SK-N-SH (cell line): ENCODE data around the gene HOXD13. TPM values are rescaled to one million over a fixed set of nuclear protein-coding genes. Genes with fewer than 3 reads are reported as not detected.

Experiments
- CTCF ChIA-PET: fragments of 300-600, 350-600 bp; formaldehyde crosslinking; extraction: SDS; loops from one replicate; lab custom pipeline; 2021; lab: Yijun Ruan, JAX
- POLR2A ChIA-PET: fragments of 350-600 bp; sonication (Branson Sonifier 250); formaldehyde crosslinking; extraction: SDS; loops from one replicate; lab custom pipeline; 2020; ENCODE audit warnings: antibody characterized with exemption, inconsistent platforms; lab: Yijun Ruan, JAX
- DNase-seq: peaks from one replicate; pipeline ENCODE4 v3.0.0; 2012
- H2AFZ ChIP-seq: fragments of 200-600 bp; sonication (generic); 2 replicates; pipeline ENCODE4 v1.8.1; 2016; ENCODE audit warnings: antibody characterized with exemption, mild to moderate bottlenecking, low read depth
- H3F3A ChIP-seq: fragments of 200-600 bp; sonication (generic); replicated peaks from 2 replicates; pipeline ENCODE3; 2016; ENCODE audit warnings: antibody characterized with exemption, mild to moderate bottlenecking; ENCODE audit not compliant: insufficient read depth
- H3K27ac ChIP-seq, 2 experiments: fragments of 200-500 bp in 1 of 2; fragments of 200-600 bp in 1 of 2; sonication (Bioruptor generic) in 1 of 2; sonication (generic), shearing (Covaris generic) in 1 of 2; 2 replicates each; pipeline versions ENCODE4 v1.5.1 to v1.6.1; 2014 to 2016; ENCODE audit warnings: low read depth in 2 of 2, inconsistent platforms in 1 of 2, low read length in 1 of 2, mild to moderate bottlenecking in 1 of 2, mixed read lengths in 1 of 2
- H3K27me3 ChIP-seq: fragments of 200-600 bp; sonication (generic), shearing (Covaris generic); 2 replicates; pipeline ENCODE4 v1.6.1; 2016; ENCODE audit warnings: mixed run types; ENCODE audit not compliant: insufficient read depth
- H3K36me3 ChIP-seq, 2 experiments: fragments of 200-500 bp in 1 of 2; fragments of 200-600 bp in 1 of 2; sonication (Bioruptor generic) in 1 of 2; sonication (generic) in 1 of 2; replicated peaks in 1 of 2; 2 replicates each; pipeline versions ENCODE3 to v1.5.1; 2014 to 2016; ENCODE audit warnings: low read length in 1 of 2, mild to moderate bottlenecking in 1 of 2; ENCODE audit not compliant: insufficient read depth in 2 of 2, control insufficient read depth in 1 of 2
- H3K4me1 ChIP-seq, 2 experiments: fragments of 200-500 bp in 1 of 2; fragments of 200-600 bp in 1 of 2; sonication (Bioruptor generic) in 1 of 2; sonication (generic), shearing (Covaris generic) in 1 of 2; 2 replicates each; pipeline versions ENCODE4 v1.5.1 to v1.6.1; 2014 to 2016; ENCODE audit warnings: low read depth in 1 of 2, low read length in 1 of 2, mixed run types in 1 of 2; ENCODE audit not compliant: insufficient read depth in 2 of 2, control insufficient read depth in 1 of 2
- H3K4me2 ChIP-seq: fragments of 200-600 bp; sonication (generic), shearing (Covaris generic); 2 replicates; pipeline ENCODE4 v1.6.1; 2017; ENCODE audit warnings: mixed run types
- H3K4me3 ChIP-seq, 2 experiments: fragments of 200-500 bp in 1 of 2; fragments of 200-600 bp in 1 of 2; sonication (Bioruptor generic) in 1 of 2; sonication (generic), shearing (Covaris generic) in 1 of 2; 2 replicates each; pipeline versions ENCODE4 v1.5.1 to v1.8.1; 2014 to 2016; ENCODE audit warnings: low read depth in 2 of 2, inconsistent platforms in 1 of 2, low read length in 1 of 2, mild to moderate bottlenecking in 1 of 2, mixed read lengths in 1 of 2, moderate library complexity in 1 of 2
- H3K79me2 ChIP-seq: fragments of 200-600 bp; sonication (generic); 2 replicates; pipeline ENCODE4 v1.8.1; 2017; ENCODE audit warnings: mild to moderate bottlenecking; ENCODE audit not compliant: insufficient read depth
- H3K9ac ChIP-seq: fragments of 200-600 bp; sonication (generic); 2 replicates; pipeline ENCODE4 v1.6.1; 2017; ENCODE audit warnings: mixed run types
- H3K9me2 ChIP-seq: fragments of 200-600 bp; sonication (generic); 2 replicates; pipeline ENCODE4 v1.6.1; 2017; ENCODE audit warnings: mixed run types
- H3K9me3 ChIP-seq: fragments of 200-600 bp; sonication (generic); 2 replicates; pipeline ENCODE4 v1.6.1; 2017; ENCODE audit warnings: mixed run types, mild to moderate bottlenecking, moderate library complexity
- H4K20me1 ChIP-seq: fragments of 200-600 bp; sonication (generic); 2 replicates; pipeline ENCODE4 v1.6.1; 2017; ENCODE audit warnings: mild to moderate bottlenecking, mixed run types; ENCODE audit not compliant: insufficient read depth
- ELF1 ChIP-seq: IDR thresholded peaks from 2 replicates; pipeline ENCODE4 v1.4.0; 2012
- EP300 ChIP-seq, 2 experiments: IDR thresholded peaks; 2 replicates each; pipeline versions ENCODE4 v1.4.0 to v1.6.1; 2012; ENCODE audit warnings: borderline replicate concordance in 1 of 2, low read depth in 1 of 2, low read length in 1 of 2
- EZH2phosphoT487 ChIP-seq: fragments of 200-600 bp; sonication (generic); IDR thresholded peaks from 2 replicates; pipeline ENCODE4 v1.6.1; 2017; ENCODE audit warnings: low read depth, mixed run types, mild to moderate bottlenecking, antibody characterized with exemption, moderate library complexity, borderline replicate concordance
- FOXM1 ChIP-seq: IDR thresholded peaks from 2 replicates; pipeline ENCODE4 v1.4.0; 2012; ENCODE audit warnings: low read depth, mild to moderate bottlenecking
- JUND ChIP-seq: IDR thresholded peaks from 2 replicates; pipeline ENCODE4 v1.4.0; 2012
- MEF2A ChIP-seq: IDR thresholded peaks from 2 replicates; pipeline ENCODE4 v1.4.0; 2012; ENCODE audit warnings: low read depth, borderline replicate concordance
- NFIC ChIP-seq: IDR thresholded peaks from 2 replicates; pipeline ENCODE4 v1.4.0; 2012; ENCODE audit warnings: borderline replicate concordance
- NRF1 ChIP-seq: IDR thresholded peaks from 2 replicates; pipeline ENCODE4 v1.6.1; 2012; ENCODE audit warnings: low read depth, mild to moderate bottlenecking, low read length
- RFX5 ChIP-seq: IDR thresholded peaks from 2 replicates; pipeline ENCODE4 v1.6.1; 2012; ENCODE audit warnings: mild to moderate bottlenecking, improper control_type of control experiment, low read length
- RXRA ChIP-seq: IDR thresholded peaks from 2 replicates; pipeline ENCODE4 v1.4.0; 2012; ENCODE audit warnings: low read depth, mild to moderate bottlenecking, borderline replicate concordance
- SIN3A ChIP-seq: IDR thresholded peaks from 2 replicates; pipeline ENCODE4 v1.6.1; 2012; ENCODE audit warnings: low read depth, mild to moderate bottlenecking, low read length, moderate library complexity, borderline replicate concordance
- TCF12 ChIP-seq: IDR thresholded peaks from 2 replicates; pipeline ENCODE4 v1.4.0; 2012
- TEAD4 ChIP-seq: IDR thresholded peaks from 2 replicates; pipeline ENCODE4 v1.4.0; 2012; ENCODE audit warnings: mild to moderate bottlenecking, borderline replicate concordance; ENCODE audit not compliant: insufficient read depth
- YY1 ChIP-seq: IDR thresholded peaks from 2 replicates; pipeline ENCODE4 v1.4.0; 2012; ENCODE audit warnings: low read depth, mild to moderate bottlenecking
- WGBS: methylation state at CpG from one replicate; pipeline ENCODE4 v1.1.6; 2017; ENCODE audit warnings: low lambda C conversion rate; 5-methylcytosine and 5-hydroxymethylcytosine counted together
- polyA plus RNA-seq, 3 experiments: library from polyadenylated mRNA; depleted of rRNA; stranded (reverse); fragments of >200 nt; gene quantifications; 2 replicates each; pipeline ENCODE4 v1.2.3, GENCODE V29; 2012
- TF ChIP-seq, protein P1 (sequence below): IDR thresholded peaks from 2 replicates; pipeline ENCODE4 v1.4.0; 2012; ENCODE audit warnings: low read depth, borderline replicate concordance
- TF ChIP-seq, protein P2 (sequence below): IDR thresholded peaks from 2 replicates; pipeline ENCODE4 v1.6.1; 2012; ENCODE audit warnings: mild to moderate bottlenecking, low read depth, low read length, moderate library complexity
- TF ChIP-seq, protein P3 (sequence below): IDR thresholded peaks from 2 replicates; pipeline ENCODE4 v1.4.0; 2012; ENCODE audit warnings: low read depth, borderline replicate concordance

Gene HOXD13
- polyA plus RNA-seq, 1 of the 3 experiments (the other 2 are of a cell fraction), result not detected

DNA sequence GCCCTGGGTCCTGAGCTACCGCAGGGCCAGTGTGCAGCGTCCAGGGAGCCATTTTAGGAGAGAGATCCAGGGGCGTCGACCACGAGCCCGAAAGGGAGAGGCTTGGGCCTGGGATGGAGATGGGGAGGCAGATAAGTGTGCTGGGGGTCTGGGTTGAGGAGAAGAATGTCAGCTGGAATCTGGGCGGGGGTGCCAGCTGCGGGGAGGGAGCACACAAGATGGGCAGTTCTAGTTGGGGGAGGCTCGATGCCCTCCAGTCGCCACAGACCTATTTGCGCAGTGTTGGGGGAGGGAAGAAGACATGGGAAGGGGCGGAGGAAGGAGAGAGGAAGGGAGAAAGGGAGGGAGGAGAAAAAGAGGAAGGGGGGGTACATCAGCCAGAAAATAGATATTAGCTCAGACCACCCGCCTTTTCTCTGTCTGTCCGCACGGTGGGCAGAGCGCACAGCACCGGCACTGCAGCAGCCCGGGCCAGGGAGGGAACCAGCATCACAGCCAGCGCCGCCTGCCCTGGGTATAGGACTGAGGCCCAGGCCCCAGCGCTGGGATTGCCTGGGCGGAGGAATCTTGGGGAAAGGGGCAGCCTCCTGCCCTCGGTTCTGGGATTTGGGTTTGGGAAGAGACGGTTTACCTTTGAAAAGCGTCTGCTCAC lies 12.7 kb downstream of the HOXD13 start:
- ChIA-PET POLR2A (no interaction called here), CTCF (interaction anchor here (0.8 to 17.7 kb wide), 14 partner anchors 9 to 1405 kb away, joined by 3 to 264 read pairs (median 4); partner anchors contain the start of genes HOXD10, HOXD12, HOXD13 and HOXD9)
- H3K36me3 ChIP-seq, result no peaks in the 10 kb centered on the region
- 45% methylated on average over 25 of the region's 25 CpGs for whole genome bisulfite sequencing
- H3K4me1 ChIP-seq, result peaks cover 0 to 13% of the 10 kb centered on the region in 2 experiments; a peak in 2 of 4 replicates
- peaks cover 11% of the 10 kb centered on the region for H3F3A ChIP-seq
- H3K9me2 ChIP-seq, result no peaks in the 10 kb centered on the region
- TF ChIP-seq MEF2A (no peak), FOXM1 (no peak), TEAD4 (no peak), TCF12 (no peak), YY1 (no peak), EZH2phosphoT487 (no peak), NFIC (no peak), ELF1 (no peak), EP300 (IDR thresholded peaks at IDR 0.05; ENCODE audit: borderline replicate concordance in 1 of 2, low read depth in 1 of 2, low read length in 1 of 2) (no peak), RXRA (no peak), JUND (no peak), RFX5 (no peak), NRF1 (no peak), SIN3A (no peak)
- TF ChIP-seq, protein P1, sequence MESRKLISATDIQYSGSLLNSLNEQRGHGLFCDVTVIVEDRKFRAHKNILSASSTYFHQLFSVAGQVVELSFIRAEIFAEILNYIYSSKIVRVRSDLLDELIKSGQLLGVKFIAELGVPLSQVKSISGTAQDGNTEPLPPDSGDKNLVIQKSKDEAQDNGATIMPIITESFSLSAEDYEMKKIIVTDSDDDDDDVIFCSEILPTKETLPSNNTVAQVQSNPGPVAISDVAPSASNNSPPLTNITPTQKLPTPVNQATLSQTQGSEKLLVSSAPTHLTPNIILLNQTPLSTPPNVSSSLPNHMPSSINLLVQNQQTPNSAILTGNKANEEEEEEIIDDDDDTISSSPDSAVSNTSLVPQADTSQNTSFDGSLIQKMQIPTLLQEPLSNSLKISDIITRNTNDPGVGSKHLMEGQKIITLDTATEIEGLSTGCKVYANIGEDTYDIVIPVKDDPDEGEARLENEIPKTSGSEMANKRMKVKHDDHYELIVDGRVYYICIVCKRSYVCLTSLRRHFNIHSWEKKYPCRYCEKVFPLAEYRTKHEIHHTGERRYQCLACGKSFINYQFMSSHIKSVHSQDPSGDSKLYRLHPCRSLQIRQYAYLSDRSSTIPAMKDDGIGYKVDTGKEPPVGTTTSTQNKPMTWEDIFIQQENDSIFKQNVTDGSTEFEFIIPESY, result no peak
- TF ChIP-seq, protein P2, sequence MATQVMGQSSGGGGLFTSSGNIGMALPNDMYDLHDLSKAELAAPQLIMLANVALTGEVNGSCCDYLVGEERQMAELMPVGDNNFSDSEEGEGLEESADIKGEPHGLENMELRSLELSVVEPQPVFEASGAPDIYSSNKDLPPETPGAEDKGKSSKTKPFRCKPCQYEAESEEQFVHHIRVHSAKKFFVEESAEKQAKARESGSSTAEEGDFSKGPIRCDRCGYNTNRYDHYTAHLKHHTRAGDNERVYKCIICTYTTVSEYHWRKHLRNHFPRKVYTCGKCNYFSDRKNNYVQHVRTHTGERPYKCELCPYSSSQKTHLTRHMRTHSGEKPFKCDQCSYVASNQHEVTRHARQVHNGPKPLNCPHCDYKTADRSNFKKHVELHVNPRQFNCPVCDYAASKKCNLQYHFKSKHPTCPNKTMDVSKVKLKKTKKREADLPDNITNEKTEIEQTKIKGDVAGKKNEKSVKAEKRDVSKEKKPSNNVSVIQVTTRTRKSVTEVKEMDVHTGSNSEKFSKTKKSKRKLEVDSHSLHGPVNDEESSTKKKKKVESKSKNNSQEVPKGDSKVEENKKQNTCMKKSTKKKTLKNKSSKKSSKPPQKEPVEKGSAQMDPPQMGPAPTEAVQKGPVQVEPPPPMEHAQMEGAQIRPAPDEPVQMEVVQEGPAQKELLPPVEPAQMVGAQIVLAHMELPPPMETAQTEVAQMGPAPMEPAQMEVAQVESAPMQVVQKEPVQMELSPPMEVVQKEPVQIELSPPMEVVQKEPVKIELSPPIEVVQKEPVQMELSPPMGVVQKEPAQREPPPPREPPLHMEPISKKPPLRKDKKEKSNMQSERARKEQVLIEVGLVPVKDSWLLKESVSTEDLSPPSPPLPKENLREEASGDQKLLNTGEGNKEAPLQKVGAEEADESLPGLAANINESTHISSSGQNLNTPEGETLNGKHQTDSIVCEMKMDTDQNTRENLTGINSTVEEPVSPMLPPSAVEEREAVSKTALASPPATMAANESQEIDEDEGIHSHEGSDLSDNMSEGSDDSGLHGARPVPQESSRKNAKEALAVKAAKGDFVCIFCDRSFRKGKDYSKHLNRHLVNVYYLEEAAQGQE, result no peak
- TF ChIP-seq, protein P3, sequence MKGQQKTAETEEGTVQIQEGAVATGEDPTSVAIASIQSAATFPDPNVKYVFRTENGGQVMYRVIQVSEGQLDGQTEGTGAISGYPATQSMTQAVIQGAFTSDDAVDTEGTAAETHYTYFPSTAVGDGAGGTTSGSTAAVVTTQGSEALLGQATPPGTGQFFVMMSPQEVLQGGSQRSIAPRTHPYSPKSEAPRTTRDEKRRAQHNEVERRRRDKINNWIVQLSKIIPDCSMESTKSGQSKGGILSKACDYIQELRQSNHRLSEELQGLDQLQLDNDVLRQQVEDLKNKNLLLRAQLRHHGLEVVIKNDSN, result no peak
- H3K4me2 ChIP-seq, result peak overlapping the region; percentile 76; the same call in 1 of the 2 replicates
- no peak overlapping the region for H3K9ac ChIP-seq
- H3K27me3 ChIP-seq, result peaks cover 86% of the 10 kb centered on the region
- H3K4me3 ChIP-seq, result peak overlapping the region; percentile 32 to 54; a peak in 3 of 4 replicates
- H3K27ac ChIP-seq, result no peak overlapping the region
- no peaks in the 10 kb centered on the region for H3K9me3 ChIP-seq
- no peaks in the 10 kb centered on the region for H3K79me2 ChIP-seq
- no peaks in the 10 kb centered on the region for H4K20me1 ChIP-seq
- DNase-seq, result no peak
- no peak overlapping the region for H2AFZ ChIP-seq
